ENCODE results near the gene CATSPERD.
A peak's percentile ranks its signal among the peaks of the same experiment; 100 is the strongest.

GRCh38 chr19:5803752-5804515 lies 83.5 kb downstream of the CATSPERD start:
- TF ChIP-seq POLR2AphosphoS5 (IDR thresholded peaks at IDR 0.05; ENCODE audit: borderline replicate concordance, low read depth, low read length) (peak; percentile 58; the same call in 1 of the 2 replicates), EZH2 (IDR thresholded peaks at IDR 0.05) (no peak), FOXP2 (optimal IDR thresholded peaks at IDR 0.05; ENCODE audit: control extremely low read depth, extremely low read length, insufficient read depth) (peak; percentile 77)
